A673 (cell line): Measurements from ENCODE around the gene RABGAP1L. TPM values are rescaled to one million over a fixed set of nuclear protein-coding genes. Genes with fewer than 3 reads are reported as not detected.

Source experiments
- BruUV-seq: library from RNA; stranded (reverse); fragments of 400-500 nt; replicated peaks from 2 replicates; lab custom pipeline; 2021; lab: Mats Ljungman, UMichigan
- CTCF ChIA-PET: fragments of 300-600 bp; sonication (Branson Sonifier 250); formaldehyde crosslinking; loops from one replicate; lab custom pipeline; 2022; ENCODE audit warnings: antibody characterized with exemption; lab: Charles Lee
- POLR2A ChIA-PET: fragments of 300-600 bp; sonication (Branson Sonifier 250); formaldehyde crosslinking; loops from one replicate; lab custom pipeline; 2022; ENCODE audit warnings: antibody characterized with exemption; ENCODE audit not compliant: low non-redundant PET; lab: Charles Lee
- DNase-seq: peaks from one replicate; pipeline ENCODE4 v3.0.0-alpha.2; 2015; ENCODE audit warnings: low spot score
- H3K27ac ChIP-seq: fragments of 200-600 bp; sonication (generic); 2 replicates; pipeline ENCODE4 v1.5.1; 2016; ENCODE audit warnings: mixed run types, low read depth, mild to moderate bottlenecking, mixed read lengths, antibody characterized with exemption, low read length; ENCODE audit not compliant: poor library complexity, severe bottlenecking
- H3K27me3 ChIP-seq: fragments of 200-600 bp; sonication (generic); replicated peaks from 2 replicates; pipeline ENCODE4 v1.6.1; 2017; ENCODE audit warnings: mixed run types, low read depth, mild to moderate bottlenecking, mixed read lengths, antibody characterized with exemption, low read length; ENCODE audit not compliant: insufficient read depth, poor library complexity
- H3K36me3 ChIP-seq: fragments of 200-600 bp; sonication (generic); 2 replicates; pipeline ENCODE4 v1.6.1; 2016; ENCODE audit warnings: mixed run types, mild to moderate bottlenecking, mixed read lengths, antibody characterized with exemption, low read length; ENCODE audit not compliant: insufficient read depth, poor library complexity, severe bottlenecking
- H3K4me1 ChIP-seq: fragments of 200-600 bp; sonication (generic); 2 replicates; pipeline ENCODE4 v1.6.1; 2017; ENCODE audit warnings: mixed run types, mild to moderate bottlenecking, mixed read lengths, antibody characterized with exemption, low read length; ENCODE audit not compliant: insufficient read depth, poor library complexity, severe bottlenecking
- H3K4me3 ChIP-seq: fragments of 200-600 bp; sonication (generic); 2 replicates; pipeline ENCODE4 v1.5.1; 2016; ENCODE audit warnings: low read depth, mixed run types, mild to moderate bottlenecking, mixed read lengths, low read length; ENCODE audit not compliant: poor library complexity, severe bottlenecking
- H3K9me3 ChIP-seq: fragments of 200-600 bp; sonication (generic); 2 replicates; pipeline ENCODE4 v1.6.1; 2016; ENCODE audit warnings: mixed run types, low read depth, mild to moderate bottlenecking, mixed read lengths, antibody characterized with exemption, low read length; ENCODE audit not compliant: poor library complexity, severe bottlenecking
- CTCF ChIP-seq: fragments of 300-800, 200-600 bp; sonication (generic); conservative IDR thresholded peaks from 2 replicates; pipeline ENCODE4 v1.5.1; 2017; ENCODE audit warnings: low read depth, mild to moderate bottlenecking, antibody characterized with exemption, low read length, moderate library complexity, mixed read lengths
- EZH2 ChIP-seq: fragments of 200-600 bp; sonication (generic); IDR thresholded peaks from 2 replicates; pipeline ENCODE4 v1.6.1; 2017; ENCODE audit warnings: borderline replicate concordance, low read depth, mild to moderate bottlenecking, mixed read lengths, antibody characterized with exemption, low read length; ENCODE audit not compliant: poor library complexity, severe bottlenecking
- intact Hi-C: fragments of 100-400 bp; cut with micrococcal nuclease; formaldehyde crosslinking; loops from one replicate; pipeline ENCODE4 v1.10.0; 2022; ENCODE audit not compliant: unreplicated experiment
- total RNA-seq: library from RNA; stranded (reverse); gene quantifications from 2 replicates; pipeline ENCODE4 v1.2.3, GENCODE V29; 2021

RABGAP1L gene
- total RNA-seq, 1 experiment from 2014 or later, result 19.3 TPM

GRCh38 chr1:174942547-174943255 is 783.4 kb downstream of the RABGAP1L start:
- BruUV-seq, result no TSS peak
- CTCF ChIA-PET, result no interaction called here
- intact Hi-C loops, result no loop called here
- H3K36me3 ChIP-seq, result no peaks in the 10 kb centered on the region
- TF ChIP-seq EZH2, result no peak
- TF ChIP-seq CTCF, result no peak
- no peaks in the 10 kb centered on the region for H3K27me3 ChIP-seq
- H3K9me3 ChIP-seq, result no peaks in the 10 kb centered on the region
- H3K4me1 ChIP-seq, result no peaks in the 10 kb centered on the region
- H3K4me3 ChIP-seq, result no peak overlapping the region
- no peak overlapping the region for H3K27ac ChIP-seq
- POLR2A ChIA-PET, result no interaction called here
- DNase-seq, result no peak

DNA sequence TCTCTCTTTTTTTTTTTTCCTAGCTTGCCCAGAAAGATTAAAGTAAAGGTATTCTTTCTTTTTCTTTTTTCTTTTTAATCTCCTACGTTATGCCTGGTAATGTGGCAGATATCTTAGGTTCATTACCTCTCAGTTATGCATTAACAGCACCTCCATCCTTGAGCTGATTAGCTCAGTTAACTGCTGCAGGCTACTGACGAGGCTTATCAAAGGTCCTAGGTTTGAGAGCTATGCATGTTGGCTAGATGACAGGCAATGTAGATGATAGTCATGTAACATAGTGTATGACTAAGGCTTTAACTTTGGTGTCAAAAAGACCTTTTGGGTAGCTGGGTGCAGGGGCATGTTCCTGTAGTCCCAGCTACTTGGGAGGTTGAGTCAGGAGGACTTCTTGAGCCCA is 786.7 kb downstream of the RABGAP1L start:
- POLR2A ChIA-PET, result no interaction called here
- CTCF ChIA-PET, result no interaction called here

GRCh38 chr1:174949061-174949460 is 789.7 kb downstream of the RABGAP1L start:
- no peaks in the 10 kb centered on the region for H3K9me3 ChIP-seq
- no peaks in the 10 kb centered on the region for H3K36me3 ChIP-seq
- H3K4me1 ChIP-seq, result no peaks in the 10 kb centered on the region
- TF ChIP-seq CTCF, result no peak
- no peak for TF ChIP-seq EZH2
- POLR2A ChIA-PET, result no interaction called here
- no peaks in the 10 kb centered on the region for H3K27me3 ChIP-seq
- intact Hi-C loops, result no loop called here
- H3K4me3 ChIP-seq, result no peak overlapping the region
- CTCF ChIA-PET, result no interaction called here
- DNase-seq, result no peak
- BruUV-seq, result no TSS peak
- no peak overlapping the region for H3K27ac ChIP-seq

More for the DNA sequence above, 786.7 kb downstream of the RABGAP1L start:
- Histone ChIP-seq H3K4me3 (no peak overlapping the region), H3K27ac (no peak overlapping the region), H3K36me3 (no peaks in the 10 kb centered on the region), H3K9me3 (no peaks in the 10 kb centered on the region), H3K4me1 (no peaks in the 10 kb centered on the region), H3K27me3 (no peaks in the 10 kb centered on the region)
- intact Hi-C loops, result no loop called here
- TF ChIP-seq CTCF (no peak), EZH2 (no peak)
- no peak for DNase-seq
- BruUV-seq, result no TSS peak
